OCI-LY3 (cell line): Measurements from ENCODE around the gene PCGF2.

Source experiments
- CTCF ChIP-seq: fragments of 200-600, 300-600 bp; sonication (generic); IDR thresholded peaks from 2 replicates; pipeline ENCODE4 v1.5.1; 2014; ENCODE audit warnings: antibody characterized with exemption, low read length, low read depth
- EZH2phosphoT487 ChIP-seq: fragments of 200-600 bp; shearing (Covaris generic); IDR thresholded peaks from 2 replicates; pipeline ENCODE4 v1.6.1; 2018; ENCODE audit warnings: antibody characterized with exemption, mixed run types, low read depth

DNA sequence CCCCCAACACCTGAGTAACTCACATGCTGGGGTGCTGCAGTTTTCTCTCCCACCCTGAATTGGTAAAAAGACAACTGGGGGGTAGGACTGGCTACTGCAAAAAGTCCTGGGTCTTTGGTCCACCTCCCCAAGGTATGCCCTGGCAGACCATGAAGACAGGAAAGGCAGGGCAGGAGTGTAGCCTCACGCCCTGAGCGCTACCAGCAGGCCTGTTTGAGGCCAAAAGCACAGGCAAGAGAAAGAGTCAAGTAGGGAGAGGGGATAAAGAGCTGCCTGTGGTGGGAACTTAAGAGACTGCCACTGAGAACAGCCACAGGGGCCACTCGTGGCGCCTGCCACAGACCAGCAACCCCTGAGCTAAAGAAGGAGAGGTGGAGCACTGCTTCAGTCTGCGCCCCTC, 18.2 kb upstream of the PCGF2 start:
- TF ChIP-seq CTCF (no peak), EZH2phosphoT487 (no peak)
